Measurements from ENCODE around the gene ST8SIA3.
"Not testable (repeated sequence)": the region's sequence is repeated elsewhere in the genome, so short reads cannot be mapped to it uniquely, and the experiment has no call there.

Gene ST8SIA3

GRCh38 chr18:57366528-57367081, 14.2 kb downstream of the ST8SIA3 start:
- no peak for DNase-seq

DNA sequence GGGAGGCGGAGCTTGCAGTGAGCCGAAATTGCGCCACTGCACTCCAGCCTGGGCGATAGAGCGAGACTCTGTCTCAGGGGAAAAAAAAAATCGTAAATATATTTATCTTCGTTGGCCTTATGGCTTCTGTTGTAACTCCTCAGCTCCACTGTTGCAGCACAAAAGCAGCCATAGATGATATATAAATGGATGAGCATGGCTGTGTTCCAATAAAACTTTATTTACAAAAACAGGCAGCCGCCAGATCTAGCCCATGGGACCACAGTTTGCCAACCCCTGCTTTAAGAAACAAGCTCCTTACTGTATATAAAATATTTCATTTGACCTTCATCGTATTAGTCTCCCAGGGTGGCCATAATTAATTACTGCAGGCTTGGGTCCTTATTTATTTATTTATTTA, 20.1 kb downstream of the ST8SIA3 start:
- no peak for DNase-seq

- DNase-seq = no peak
These were observed 20.7 kb downstream of the ST8SIA3 start for GRCh38 chr18:57373017-57373416.

GRCh38 chr18:57376503-57376902, 24.1 kb downstream of the ST8SIA3 start:
- no peak for DNase-seq

DNA sequence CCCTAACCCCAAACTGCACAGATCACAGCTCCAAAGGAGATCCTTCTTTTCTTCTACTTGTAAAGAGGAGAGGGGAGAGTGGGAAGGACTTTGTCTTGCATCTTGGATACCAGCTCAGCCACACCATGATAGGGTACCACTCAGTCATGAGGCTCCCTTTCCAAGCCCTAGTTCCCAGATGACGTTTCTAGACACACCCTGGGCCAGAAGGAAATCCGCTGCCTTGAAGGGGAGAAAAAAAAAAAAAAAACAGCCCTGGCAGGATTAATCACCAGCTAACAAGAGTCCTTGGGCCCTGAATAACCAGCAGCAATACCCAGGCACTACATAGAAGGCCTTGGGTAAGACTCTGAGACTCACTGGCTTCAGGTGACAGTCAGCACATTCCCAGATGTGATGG, 36.9 kb downstream of the ST8SIA3 start:
- DNase-seq = no peak

- no peak for DNase-seq
These were observed 37.7 kb downstream of the ST8SIA3 start for GRCh38 chr18:57390044-57390443.

DNA sequence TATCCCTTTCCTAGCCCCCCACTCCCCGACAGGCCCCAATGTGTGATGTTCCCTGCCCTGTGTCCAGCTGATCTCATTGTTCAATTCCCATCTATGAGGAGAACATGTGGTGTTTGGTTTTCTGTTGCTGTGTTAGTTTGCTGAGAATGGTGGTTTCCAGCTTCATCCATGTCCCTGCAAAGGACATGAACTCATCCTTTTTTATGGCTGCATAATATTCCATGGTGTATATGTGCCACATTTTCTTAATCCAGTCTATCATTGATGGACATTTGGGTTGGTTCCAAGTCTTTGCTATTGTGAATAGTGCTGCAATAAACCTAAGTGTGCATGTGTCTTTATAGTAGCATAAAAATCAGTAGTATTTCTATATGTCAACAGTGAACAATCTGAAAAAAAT, 42.4 kb downstream of the ST8SIA3 start:
- not testable (repeated sequence) for DNase-seq

DNA sequence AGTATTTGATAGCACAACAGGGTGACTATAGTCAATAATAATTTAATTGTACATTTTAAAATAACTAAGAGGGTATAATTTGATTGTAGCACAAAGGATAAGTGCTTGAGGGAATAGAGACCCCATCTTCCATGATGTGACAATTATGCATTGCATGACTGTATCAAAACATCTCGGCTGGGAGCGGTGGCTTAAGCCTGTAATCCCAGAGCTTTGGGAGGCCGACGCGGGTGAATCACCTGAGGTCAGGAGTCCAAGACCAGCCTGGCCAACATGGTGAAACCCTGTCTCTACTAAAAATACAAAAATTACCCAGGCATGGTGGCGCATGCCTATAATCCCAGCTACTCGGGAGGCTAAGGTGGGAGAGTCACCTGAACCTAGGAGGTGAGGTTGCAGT, 44.5 kb downstream of the ST8SIA3 start:
- not testable (repeated sequence) for DNase-seq

GRCh38 chr18:57397440-57398132, 45.2 kb downstream of the ST8SIA3 start:
- DNase-seq = no peak

- no peak for DNase-seq
These were observed 52.0 kb downstream of the ST8SIA3 start for GRCh38 chr18:57404345-57404744.

- no peak for DNase-seq
These were observed 57.3 kb downstream of the ST8SIA3 start for GRCh38 chr18:57409650-57410049.

DNA sequence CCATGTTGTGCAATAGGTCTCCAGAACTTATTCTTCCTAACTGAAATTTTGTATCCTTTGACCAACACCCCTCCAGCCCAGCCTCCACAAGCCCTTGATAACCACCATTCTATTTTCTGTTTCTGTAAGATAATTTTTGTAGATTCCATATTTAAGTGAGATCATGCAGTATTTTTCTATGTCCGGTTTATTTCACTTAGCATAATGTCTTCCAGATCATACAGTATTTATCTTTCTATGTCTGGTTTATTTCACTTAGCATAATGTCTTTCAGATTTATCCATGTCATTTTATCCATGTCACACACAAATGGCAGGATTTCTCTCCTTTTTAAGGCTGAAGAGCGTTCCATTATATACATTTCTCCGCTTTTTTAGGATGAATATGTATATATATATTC, 58.4 kb downstream of the ST8SIA3 start:
- DNase-seq = no peak

GRCh38 chr18:57416542-57416941, 64.2 kb downstream of the ST8SIA3 start:
- no peak for DNase-seq

Data from central memory CD4-positive, alpha-beta T cell (primary cell).